ENCODE measurements around the gene RBBP6. TPM values are rescaled to one million over a fixed set of nuclear protein-coding genes. Genes with fewer than 3 reads are reported as not detected.

RBBP6 gene
- 5.6 and 9.2 TPM in 2 replicates for total RNA-seq (ENCODE audit: low replicate concordance)

DNA sequence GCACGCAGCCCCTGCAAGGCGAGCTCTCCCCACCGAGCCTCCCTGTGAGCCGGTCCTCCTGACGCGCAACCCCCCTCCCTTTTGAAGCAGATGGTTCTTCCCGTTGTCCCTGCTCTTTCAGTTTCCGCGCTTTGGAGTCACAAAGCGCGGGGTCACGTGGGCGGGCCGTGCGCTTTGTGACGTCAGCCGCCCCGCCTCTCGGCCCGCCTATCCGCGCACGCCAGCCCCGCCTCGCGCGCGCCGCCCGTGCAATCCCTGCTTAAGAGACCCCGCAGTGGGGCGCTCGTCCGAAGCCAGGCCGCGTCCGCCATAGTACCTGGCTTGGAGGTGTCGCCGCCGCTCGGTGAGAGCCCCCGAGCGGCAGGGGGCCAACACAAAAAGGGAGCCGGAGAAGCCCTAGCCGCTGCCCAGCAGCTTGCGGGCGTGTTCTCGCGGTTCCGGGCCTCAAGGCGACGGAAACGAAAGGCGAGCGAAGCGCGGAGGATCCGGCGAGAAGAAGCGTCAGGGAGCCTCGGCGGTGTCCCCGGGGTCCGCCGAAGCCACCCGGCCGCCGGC is at the start of gene RBBP6:
RBBP6 (plus strand) TSS at position 272 of the 555 bp plus-strand sequence. CDS start 1,061 bp downstream, outside the sequence.

Other genes starting within 250 kb of the RBBP6 start
- 23.1 and 38.6 TPM in 2 replicates for gene TNRC6A, start 190.1 kb downstream of the RBBP6 start, total RNA-seq (ENCODE audit: low replicate concordance)